Measurements from ENCODE around the gene VENTX.
"Not testable (repeated sequence)": the region's sequence is repeated elsewhere in the genome, so short reads cannot be mapped to it uniquely, and the experiment has no call there.

VENTX gene

DNA sequence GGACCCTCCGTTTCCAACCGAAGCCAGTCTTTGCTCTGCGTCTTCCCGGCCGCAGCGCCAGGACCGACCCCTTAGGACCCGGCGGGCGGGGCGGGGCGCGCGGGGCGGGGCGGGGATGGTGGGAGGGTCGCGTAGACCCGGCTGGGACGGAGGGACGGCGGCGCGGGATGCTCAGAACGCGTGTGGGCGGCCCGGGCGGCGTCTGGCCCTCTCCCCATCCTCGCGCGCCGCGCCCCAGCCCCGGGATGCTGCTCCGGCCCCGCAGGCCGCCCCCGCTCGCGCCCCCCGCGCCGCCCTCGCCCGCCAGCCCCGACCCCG lies 7.7 kb upstream of the VENTX start, which contains the start of gene UTF1:
Gene UTF1 (plus strand): TSS at position 174 of the 318 bp plus-strand sequence. CDS start 72 bp downstream, at position 246.
- TF ChIP-seq, protein P1, sequence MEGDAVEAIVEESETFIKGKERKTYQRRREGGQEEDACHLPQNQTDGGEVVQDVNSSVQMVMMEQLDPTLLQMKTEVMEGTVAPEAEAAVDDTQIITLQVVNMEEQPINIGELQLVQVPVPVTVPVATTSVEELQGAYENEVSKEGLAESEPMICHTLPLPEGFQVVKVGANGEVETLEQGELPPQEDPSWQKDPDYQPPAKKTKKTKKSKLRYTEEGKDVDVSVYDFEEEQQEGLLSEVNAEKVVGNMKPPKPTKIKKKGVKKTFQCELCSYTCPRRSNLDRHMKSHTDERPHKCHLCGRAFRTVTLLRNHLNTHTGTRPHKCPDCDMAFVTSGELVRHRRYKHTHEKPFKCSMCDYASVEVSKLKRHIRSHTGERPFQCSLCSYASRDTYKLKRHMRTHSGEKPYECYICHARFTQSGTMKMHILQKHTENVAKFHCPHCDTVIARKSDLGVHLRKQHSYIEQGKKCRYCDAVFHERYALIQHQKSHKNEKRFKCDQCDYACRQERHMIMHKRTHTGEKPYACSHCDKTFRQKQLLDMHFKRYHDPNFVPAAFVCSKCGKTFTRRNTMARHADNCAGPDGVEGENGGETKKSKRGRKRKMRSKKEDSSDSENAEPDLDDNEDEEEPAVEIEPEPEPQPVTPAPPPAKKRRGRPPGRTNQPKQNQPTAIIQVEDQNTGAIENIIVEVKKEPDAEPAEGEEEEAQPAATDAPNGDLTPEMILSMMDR (conservative IDR thresholded peaks at IDR 0.05; ENCODE audit: low read depth, low read length), result no peak
- DNase-seq (ENCODE audit: low read depth), result no peak
- no peak within 1 kb of the TSS for H3K4me3 ChIP-seq (ENCODE audit: low read depth, low read length)

DNA sequence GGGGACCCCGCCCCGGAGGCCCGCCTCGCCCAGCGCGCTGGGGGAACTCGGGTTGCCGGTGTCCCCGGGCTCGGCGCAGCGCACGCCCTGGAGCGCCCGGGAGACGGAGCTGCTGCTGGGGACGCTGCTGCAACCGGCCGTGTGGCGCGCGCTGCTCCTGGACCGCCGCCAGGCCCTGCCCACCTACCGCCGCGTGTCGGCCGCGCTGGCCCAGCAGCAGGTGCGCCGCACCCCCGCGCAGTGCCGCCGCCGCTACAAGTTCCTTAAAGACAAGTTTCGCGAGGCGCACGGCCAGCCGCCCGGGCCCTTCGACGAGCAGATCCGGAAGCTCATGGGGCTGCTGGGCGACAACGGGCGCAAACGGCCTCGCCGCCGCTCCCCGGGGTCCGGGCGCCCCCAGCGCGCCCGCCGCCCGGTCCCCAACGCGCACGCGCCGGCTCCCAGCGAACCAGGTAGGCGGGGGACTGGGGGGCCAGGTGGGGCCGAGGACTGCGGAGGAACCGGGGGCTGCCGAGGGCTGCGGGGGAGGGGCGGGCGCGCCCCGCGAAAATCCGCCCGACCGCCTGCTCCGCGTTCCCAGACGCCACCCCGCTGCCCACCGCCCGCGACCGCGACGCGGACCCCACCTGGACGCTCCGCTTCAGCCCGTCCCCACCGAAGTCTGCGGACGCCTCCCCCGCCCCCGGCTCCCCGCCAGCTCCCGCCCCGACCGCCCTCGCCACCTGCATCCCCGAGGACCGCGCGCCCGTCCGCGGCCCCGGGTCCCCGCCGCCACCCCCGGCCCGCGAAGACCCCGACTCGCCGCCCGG lies 7.1 kb upstream of the VENTX start:
- H3K4me3 ChIP-seq (ENCODE audit: low read depth, low read length), result no peak overlapping the region
- TF ChIP-seq, protein P1 (conservative IDR thresholded peaks at IDR 0.05; ENCODE audit: low read depth, low read length), result no peak
- no peak for DNase-seq (ENCODE audit: low read depth)

DNA sequence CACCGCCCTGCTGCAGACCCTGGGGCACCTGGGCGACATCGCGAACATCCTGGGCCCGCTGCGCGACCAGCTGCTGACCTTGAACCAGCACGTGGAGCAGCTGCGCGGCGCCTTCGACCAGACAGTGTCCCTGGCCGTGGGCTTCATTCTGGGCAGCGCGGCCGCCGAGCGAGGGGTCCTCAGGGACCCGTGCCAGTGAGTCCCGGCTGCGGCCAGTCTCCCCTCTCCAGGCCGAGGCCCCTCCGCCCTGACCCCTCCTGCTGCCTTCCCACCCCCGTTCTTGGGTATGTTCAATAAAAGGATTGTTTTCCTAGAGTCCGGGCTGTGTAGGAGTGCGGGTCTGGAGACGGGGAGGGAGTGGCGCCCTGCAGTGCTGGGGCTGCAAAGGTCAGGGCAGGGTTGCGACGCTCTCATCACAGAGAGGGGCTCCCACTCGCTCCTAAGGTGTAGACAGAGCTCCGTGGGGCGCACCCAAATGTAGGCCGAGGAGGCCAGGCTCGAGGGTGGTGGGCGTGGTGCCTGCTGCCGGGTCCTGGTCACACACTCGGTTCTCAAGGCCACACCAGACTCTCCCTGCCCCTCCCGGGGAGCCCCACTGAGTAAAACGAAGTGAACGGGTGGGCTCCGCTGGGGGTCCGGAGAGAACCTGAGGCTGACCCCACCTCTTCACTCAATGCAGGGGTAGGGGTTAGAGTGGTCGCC lies 6.3 kb upstream of the VENTX start:
- TF ChIP-seq, protein P1 (conservative IDR thresholded peaks at IDR 0.05; ENCODE audit: low read depth, low read length), result no peak
- DNase-seq (ENCODE audit: low read depth), result no peak
- H3K4me3 ChIP-seq (ENCODE audit: low read depth, low read length), result no peak overlapping the region

DNA sequence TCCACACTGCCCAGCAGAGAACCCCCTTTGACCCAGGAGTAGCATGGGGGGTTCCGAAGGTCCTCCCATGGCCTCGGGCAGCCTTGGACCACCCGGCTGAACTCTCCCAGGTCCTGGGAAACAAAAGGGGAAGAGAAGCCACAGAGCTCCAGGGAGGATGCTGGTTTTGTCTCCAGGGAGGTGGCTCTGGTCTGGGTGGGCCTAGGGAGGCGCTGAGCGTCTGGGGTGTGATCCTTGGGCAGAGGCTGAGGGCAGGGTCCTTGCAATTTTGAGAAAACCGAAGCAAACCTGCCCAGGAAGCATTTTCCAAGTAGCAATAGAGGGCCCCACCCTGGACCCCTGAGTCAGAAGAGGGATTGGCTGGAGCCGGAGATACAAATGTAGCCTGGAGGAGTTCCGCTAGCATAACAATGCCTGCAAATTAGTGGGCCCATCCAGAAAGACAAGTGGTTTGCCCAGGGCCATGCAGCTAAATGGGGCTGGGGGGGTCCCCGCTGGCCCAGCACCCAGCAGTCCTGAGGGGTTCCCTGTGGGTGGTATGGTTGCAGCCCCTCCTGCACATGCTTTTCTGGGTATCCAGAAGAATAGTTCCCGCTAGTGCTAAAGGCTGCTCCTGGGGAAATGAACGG lies 5.6 kb upstream of the VENTX start:
- H3K4me3 ChIP-seq (ENCODE audit: low read depth, low read length), result no peak overlapping the region
- no peak for DNase-seq (ENCODE audit: low read depth)
- TF ChIP-seq, protein P1 (conservative IDR thresholded peaks at IDR 0.05; ENCODE audit: low read depth, low read length), result no peak

DNA sequence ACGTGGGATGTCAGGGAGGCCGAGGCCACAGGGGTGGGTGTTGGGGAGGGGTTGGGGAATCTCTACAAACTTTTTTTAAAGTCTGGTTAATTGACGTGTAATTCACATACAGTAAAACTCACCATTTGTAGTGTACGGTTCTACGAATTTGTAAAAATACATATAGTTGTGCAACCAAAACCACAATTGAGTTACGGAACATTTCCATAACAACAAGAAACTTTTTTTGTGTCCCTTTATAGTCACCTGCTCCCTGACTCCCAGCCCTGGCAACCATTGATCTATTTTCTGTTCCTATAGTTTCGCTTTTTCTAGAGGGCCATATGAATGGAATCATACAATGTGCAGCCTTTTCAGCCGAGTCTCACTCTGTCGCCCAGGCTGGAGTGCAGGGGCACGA lies 2.9 kb upstream of the VENTX start:
- not testable (repeated sequence) for DNase-seq (ENCODE audit: low read depth); H3K4me3 ChIP-seq (ENCODE audit: low read depth, low read length)

DNA sequence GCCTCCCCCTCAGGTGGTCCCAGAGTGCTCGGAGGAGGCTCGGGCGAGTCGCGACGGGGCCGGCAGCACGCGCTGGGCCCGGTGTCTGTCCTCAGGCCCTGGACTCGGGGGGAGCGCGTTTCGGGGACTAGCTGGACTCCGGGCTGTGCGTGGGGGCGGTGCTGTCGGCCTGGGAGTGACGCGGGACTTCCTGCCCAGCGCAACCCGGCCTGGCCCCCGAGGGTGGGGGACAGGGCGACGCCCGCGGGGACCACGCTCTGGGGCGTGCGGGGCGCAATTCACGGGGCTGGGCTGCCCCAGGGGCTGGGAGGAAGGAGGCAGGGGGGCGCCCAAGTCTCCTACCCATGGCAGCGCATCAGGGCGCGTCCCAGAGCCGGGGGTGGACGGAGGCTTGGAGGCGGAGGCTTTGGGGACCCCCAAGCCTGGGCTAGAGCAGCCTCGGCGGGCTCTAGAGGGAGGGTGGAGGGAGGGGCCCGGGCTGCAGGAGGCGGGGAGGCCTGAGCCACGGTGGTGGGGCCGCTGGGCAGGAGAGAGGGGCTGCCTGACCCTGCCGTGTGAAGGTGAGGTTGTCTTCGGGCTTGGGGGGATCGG lies 2.3 kb upstream of the VENTX start:
- no peak overlapping the region for H3K4me3 ChIP-seq (ENCODE audit: low read depth, low read length)
- no peak for DNase-seq (ENCODE audit: low read depth)
- TF ChIP-seq, protein P1 (conservative IDR thresholded peaks at IDR 0.05; ENCODE audit: low read depth, low read length), result no peak

DNA sequence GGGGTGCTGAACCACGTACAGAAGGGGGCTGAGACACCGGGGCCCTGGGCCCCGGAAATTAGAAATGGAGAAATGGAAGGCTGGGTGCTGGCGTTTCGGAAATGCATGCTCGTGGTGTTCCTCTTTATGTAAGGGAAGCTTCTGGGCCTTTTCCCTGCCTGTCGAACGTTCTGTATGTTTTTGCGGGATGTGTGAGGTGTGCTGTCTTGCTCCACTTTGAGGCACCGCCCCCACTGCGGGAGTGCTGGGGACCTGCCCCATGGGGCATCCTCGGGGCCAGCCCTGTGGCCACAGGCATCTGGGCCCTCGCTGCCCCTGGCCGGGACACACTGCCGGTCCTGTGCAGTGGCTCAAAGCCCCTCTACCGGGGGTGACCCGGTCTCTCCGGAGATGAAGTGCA lies 1.7 kb upstream of the VENTX start:
- DNase-seq (ENCODE audit: low read depth), result no peak
- TF ChIP-seq, protein P1 (conservative IDR thresholded peaks at IDR 0.05; ENCODE audit: low read depth, low read length), result no peak
- no peak overlapping the region for H3K4me3 ChIP-seq (ENCODE audit: low read depth, low read length)

Data from choroid plexus epithelial cell (primary cell).